NCI-H1105 (cell line): ENCODE data around the gene HLTF.

Experiments
- DNase-seq: peaks from one replicate; lab custom pipeline; 2025; lab: John Stamatoyannopoulos, UW

HLTF gene

DNA sequence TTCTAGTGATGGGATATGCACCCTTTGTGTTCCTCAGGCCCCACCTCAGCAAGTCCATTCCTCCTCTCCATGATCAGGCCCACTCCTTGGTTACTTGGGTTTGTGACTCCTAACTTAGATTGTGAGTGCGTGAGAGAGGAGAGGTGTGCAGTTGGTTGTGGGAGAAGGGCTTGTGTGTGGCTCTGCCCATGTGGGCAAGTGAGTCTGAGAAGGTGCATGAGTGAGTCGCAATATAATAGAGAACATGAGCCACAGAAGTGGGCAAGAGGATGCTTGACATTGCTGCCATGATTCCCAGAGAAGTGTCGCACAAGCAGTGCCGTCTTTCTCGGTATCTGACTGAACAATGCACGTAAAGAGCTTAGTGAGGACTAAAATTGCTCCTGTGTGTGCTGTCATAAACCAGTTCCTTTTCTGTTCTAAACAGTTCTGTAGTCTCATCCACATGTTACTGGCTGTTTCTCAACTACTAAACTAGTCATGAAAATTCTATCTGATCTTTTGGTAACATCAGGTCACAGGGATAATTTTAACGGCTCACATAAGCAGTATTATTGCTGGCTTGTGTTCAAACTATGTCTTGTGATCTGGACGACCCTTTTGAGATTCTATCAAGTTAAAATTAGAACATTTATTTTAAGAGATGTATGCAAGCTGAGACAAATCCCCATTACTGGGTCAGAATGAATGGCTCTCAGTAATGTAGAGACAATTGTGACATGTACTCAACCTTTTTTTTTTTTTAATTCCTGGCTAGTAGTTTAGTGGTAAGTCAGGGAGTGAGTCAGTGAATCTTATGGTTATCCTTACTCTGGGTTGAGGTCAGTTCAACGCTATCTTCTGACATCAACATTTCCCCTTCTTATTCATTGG, 69.4 kb downstream of the HLTF start:
- DNase-seq: no peak

DNA sequence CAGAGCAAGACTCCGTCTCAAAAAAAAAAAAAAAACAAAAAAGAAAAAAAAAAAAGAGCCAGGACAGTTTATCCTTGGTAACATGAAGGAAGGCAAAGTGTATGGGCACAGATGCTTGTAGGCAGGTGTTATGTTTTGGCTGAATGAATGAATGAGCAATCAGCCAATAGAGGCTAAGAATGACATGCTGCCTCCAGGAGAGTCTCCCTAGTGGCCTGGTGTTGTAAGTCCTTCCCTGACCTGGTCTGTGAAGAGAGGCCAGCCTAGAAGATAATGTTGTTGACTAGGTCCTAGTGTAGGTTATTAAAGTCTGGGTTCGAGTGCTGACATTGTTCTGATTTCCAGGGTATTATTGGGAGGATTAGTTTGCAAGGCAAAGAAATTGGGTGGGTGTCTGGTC, 70.1 kb downstream of the HLTF start:
- no peak for DNase-seq

DNA sequence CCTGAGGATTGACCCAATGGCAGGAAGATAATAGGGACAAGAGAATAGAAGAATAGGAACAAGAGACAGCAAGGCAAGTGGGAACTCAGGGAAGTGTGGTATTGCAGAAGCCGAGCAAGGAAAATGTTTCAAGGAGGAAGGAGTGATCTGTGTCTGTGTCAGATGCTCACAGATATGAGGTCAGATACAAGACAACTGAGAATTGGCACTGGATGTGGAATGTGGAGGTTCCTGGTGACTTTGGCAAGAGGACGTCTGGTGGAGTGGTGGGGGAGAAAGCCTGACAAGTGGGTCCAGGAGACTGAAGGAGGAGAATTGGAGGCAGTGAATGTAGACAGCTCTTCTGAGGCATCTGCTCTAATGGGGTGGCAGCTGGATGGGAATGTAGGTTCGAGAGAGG, 70.9 kb downstream of the HLTF start:
- DNase-seq: no peak

DNA sequence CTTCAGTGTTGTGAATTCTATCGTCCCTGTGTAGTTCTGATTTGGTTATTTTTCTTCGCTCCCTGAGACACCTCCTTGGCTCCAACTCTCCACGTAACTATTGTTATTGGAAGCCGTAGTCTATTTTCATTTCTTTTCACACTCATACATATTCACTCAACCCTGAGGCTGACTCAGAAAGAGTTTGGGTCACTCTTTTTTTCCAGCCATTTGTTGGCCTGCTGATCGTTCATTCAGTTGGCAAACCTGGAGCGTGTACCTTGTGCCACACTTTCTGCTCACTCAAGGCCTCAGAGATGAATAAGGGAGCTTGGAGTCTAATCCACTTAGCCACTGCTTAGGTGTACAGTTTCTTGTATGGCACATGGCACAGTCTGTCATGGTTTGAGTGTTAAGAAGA, 72.6 kb downstream of the HLTF start:
- no peak for DNase-seq

GRCh38 chr3:149011676-149012075, 74.7 kb downstream of the HLTF start:
- DNase-seq: no peak

DNA sequence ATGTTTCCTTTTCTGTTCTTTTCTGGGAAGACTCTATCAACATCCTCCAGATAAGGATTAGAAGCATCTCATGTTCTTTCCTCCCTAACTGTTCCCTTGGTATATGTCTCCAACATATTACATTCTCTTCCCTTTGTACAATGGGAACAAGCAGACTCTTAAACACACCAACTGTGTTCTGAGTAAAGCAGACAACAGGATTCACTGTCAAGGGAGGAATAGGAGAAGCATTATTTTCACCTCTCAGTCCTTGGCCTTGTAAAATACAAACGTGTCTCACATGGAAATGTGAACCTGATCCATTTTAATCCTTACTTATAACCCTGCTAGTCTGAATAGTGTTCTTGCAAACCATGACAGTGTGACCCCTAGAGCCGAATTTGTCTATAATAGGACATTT, 75.4 kb downstream of the HLTF start:
- DNase-seq: no peak

DNA sequence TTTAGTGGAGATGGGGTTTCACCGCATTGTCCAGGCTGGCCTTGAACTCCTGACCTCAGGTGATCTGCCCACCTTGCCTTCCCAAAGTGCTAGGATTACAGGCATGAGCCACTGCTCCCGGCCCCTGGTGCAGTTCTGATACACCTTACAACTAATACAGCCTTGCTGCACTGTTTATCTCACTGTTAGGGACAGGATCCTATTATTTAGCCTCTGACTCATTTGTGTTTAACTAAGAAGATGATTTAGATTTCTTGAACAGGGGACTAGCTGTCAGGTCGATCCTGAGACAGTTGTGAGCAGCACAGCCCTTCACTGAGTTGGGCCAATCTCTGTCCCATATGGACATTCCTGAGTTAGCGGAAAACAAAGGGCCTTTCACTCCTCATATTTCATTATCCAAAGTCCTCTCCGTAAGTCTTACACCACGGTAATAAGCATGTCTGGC, 75.8 kb downstream of the HLTF start:
- DNase-seq: no peak

GRCh38 chr3:149009732-149010131, 76.6 kb downstream of the HLTF start:
- no peak for DNase-seq

- DNase-seq: no peak
Observed at GRCh38 chr3:149007567-149008257, 78.6 kb downstream of the HLTF start.

DNA sequence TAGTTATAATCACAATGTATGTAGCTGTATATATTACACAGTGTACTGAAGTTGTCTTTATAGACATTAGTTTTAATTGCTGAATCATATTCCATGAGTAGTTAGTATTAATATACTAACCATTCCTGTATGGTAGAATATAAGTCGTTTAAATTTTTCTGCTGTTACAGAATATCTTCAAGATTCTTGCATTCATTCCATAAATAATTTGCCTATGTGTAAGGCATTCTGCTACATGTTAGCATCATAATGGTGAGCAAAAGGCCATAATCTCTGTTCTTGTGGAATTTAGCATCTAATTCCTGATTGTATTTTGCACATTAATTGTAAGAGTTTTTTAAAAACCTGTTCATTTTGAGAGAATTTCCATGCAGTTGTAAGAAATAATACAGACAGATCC, 80.9 kb downstream of the HLTF start:
- DNase-seq: no peak

GRCh38 chr3:149004622-149005021, 81.7 kb downstream of the HLTF start:
- peak; percentile 63 for DNase-seq

DNA sequence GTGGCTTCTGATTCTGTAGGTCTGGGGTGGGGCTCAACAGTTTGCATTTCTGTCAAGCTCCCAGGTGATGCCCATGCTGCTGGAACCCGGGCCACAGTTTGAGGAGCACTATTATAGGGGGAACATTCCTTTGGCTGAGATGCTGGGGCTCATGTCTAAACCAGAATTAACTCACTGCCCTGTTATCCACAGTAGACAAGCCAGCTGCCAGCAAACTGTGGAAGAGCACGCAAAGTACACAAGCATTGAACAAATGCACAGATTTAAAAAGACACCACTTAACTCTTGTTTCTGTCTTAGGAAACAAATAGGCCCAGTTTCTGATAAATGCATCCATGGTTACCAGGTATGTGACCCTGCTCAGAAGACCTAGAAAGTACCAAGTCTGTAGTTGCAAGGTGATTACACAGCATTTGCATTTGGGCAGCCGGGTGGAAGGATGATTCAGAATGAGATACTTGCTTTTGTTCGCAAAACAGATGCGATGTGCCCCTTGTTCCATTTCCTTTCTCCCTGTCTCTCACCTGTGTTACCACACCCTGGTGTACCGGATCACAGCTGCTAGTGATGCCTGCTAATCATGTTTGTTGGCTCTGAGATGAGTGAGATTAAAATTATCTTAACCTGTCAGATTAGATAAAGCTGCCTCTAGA, 82.6 kb downstream of the HLTF start:
- no peak for DNase-seq

- DNase-seq: no peak
Observed at GRCh38 chr3:149001727-149002126, 84.6 kb downstream of the HLTF start.

DNA sequence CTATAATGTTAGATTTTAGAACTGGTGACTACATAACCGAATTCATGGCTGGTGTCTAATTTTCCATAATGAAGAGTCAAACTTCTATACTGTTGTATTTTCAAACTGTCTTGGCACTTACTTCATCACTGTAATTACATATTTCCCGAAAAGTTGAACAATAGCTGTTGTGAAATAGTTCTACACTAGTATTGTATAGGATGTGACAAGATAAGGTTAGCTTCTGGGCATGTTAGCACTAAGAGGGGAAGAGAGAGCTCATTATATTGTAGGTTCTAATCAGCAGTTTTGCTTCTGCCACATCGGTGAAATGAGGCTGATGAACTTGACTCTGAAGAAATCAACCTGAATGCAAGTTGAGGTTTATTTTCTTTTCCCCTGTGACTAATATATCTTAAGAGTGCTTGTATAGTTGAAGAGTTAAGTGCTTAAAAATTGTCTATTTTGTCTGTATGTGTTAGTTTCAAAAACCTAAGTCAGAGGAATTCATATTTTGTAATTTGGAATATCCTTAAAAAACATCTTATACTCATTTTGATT, 86.1 kb downstream of the HLTF start:
- DNase-seq: no peak

DNA sequence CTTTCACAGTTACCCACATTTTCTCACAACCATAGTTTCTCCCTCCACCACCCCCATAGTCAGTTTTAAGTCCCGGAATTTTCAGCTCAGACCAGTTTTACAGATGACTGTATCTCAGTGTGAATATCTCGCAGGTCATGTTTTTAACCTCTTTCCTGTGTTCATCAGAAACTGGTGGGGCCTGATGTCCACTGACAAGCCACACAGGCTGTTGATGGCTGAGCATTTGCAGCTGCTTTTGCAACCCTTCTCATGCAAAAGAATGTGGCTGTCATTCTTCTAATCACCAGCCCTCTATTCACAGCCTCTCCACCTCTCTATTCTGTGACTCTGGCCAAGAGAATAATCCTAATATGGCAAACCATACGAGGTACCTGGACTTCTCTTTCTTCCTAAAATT, 86.5 kb downstream of the HLTF start:
- DNase-seq: no peak

GRCh38 chr3:148998715-148999423, 87.5 kb downstream of the HLTF start:
- DNase-seq: no peak

GRCh38 chr3:148998297-148998696, 88.0 kb downstream of the HLTF start:
- DNase-seq: no peak

DNA sequence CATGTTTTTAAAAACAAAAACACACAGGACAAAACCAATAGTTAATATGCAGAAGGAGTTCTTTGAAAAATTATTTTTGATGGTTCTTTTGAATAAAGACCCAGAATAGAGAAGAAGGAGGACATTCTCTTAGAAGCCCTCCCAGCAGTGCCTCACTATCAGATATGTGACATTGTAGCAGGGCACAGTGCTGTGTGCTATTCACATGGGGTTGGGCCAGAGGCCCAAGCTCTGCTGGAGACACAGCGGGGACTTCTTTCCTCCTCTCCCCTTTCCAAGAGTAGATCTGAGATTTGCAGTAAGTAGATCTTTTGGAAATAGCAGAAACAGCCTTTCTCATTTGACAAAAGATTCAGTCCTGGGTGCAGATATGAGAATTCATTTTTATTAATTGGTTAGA, 88.7 kb downstream of the HLTF start:
- DNase-seq: no peak

DNA sequence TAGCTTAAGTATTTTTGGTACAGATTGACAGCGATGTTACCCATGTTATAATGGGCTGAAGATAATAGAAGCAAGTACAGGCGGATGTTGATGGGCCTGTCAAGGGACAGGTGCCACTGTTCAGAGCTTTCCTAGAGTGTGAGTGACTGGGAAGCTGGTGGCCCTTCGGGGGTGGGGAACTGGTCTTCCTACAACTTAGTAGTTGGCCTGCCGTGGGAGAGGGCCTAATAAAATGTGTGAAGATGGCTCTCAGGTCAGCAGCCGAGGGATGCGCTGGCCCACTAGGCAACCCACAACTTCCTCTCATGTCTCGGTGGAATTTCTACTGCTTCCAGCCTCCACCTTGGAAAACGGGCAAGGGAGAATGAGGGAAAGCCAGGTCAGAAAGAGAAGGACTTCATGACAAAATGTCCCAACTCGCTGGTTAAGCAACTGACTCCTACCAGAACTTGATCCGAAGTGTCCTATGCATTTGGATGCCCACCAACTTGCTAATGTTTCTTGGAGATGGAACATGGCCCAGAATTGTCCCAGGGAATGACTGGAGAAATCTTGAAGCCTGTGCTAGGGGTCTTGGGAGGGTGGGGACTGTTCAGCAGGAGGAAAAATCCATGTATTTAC, 93.6 kb downstream of the HLTF start:
- no peak for DNase-seq

DNA sequence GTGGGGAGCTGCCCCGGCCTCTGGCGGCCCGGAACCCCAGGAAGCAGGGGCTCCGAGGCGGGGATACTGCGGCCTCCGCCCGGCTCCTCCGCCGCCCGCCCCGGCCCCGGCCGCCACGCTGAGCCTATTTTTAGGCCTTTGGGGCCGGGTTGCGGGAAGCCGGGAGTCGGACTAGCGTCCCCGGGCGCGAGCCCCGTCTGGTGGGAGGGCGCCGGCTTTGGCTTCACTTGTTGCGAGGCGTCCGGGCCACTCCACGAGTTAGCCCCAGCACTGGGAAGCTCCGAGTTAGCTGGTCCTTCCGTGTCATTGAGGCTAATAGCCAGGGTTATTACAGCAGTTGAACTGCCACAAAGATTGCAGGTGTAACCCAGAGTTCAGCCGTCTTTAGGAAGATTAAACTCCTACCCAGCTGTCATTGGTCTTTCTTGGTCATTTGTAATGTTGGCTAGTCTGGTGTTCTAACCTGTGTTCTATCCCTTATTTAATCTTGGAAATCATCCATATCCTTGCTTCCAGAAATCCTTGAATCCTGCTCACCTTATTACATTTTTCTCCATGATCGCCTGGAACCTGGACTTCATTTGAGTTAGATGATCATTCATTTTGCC, 94.2 kb downstream of the HLTF start:
- peak; percentile 22 for DNase-seq
